PC-3 (cell line): ENCODE results near the gene F12. TPM values are rescaled to one million over a fixed set of nuclear protein-coding genes. Genes with fewer than 3 reads are reported as not detected.
"Not testable (repeated sequence)": the region's sequence is repeated elsewhere in the genome, so short reads cannot be mapped to it uniquely, and the experiment has no call there.

Experiments used
- ATAC-seq: fragments of 200-7000 bp; cut with Tn5 transposase; 2 replicates; pipeline ENCODE4 v1.9.1; 2020; ENCODE audit warnings: mild to moderate bottlenecking, moderate library complexity
- BruUV-seq: library from RNA; stranded (reverse); fragments of 400-500 nt; replicated peaks from 2 replicates; lab custom pipeline; 2021; lab: Mats Ljungman, UMichigan
- CTCF ChIA-PET: fragments of 300-600 bp; sonication (Branson Sonifier 250); formaldehyde crosslinking; loops from one replicate; lab custom pipeline; 2022; ENCODE audit warnings: antibody characterized with exemption; lab: Charles Lee
- POLR2A ChIA-PET: fragments of 300-600 bp; sonication (Branson Sonifier 250); formaldehyde crosslinking; loops from one replicate; lab custom pipeline; 2022; ENCODE audit warnings: antibody characterized with exemption; ENCODE audit not compliant: unreplicated experiment; lab: Charles Lee
- DNase-seq: peaks from one replicate; pipeline ENCODE4 v3.0.0-alpha.2; 2015
- H2AFZ ChIP-seq: fragments of 300-600 bp; sonication (generic); 2 replicates; pipeline ENCODE4 v1.6.0; 2016; ENCODE audit warnings: antibody characterized with exemption, low read length
- H3F3A ChIP-seq: fragments of 300-600 bp; sonication (generic); one replicate; pipeline ENCODE4 v1.6.0; 2017; ENCODE audit warnings: antibody characterized with exemption, low read length, control low read depth, mild to moderate bottlenecking; ENCODE audit not compliant: unreplicated experiment
- H3K27ac ChIP-seq: fragments of 300-600 bp; sonication (generic); 2 replicates; pipeline ENCODE4 v1.5.1; 2016; ENCODE audit warnings: mild to moderate bottlenecking, low read length
- H3K27me3 ChIP-seq: fragments of 300-600 bp; sonication (generic); 2 replicates; pipeline ENCODE4 v1.6.1; 2016; ENCODE audit warnings: low read length, mixed read lengths
- H3K36me3 ChIP-seq: fragments of 300-600 bp; sonication (generic); 2 replicates; pipeline ENCODE4 v1.6.1; 2016; ENCODE audit warnings: low read depth, mixed run types, low read length, mixed read lengths
- H3K4me1 ChIP-seq: fragments of 300-600 bp; sonication (generic); 2 replicates; pipeline ENCODE4 v1.5.1; 2016; ENCODE audit warnings: low read length; ENCODE audit not compliant: insufficient read depth
- H3K4me2 ChIP-seq: fragments of 300-600 bp; sonication (generic); 2 replicates; pipeline ENCODE4 v1.6.0; 2016; ENCODE audit warnings: low read length
- H3K4me3 ChIP-seq: fragments of 300-600 bp; sonication (generic); 2 replicates; pipeline ENCODE4 v1.5.1; 2016; ENCODE audit warnings: mild to moderate bottlenecking, low read length, mixed read lengths
- H3K79me2 ChIP-seq: fragments of 300-600 bp; sonication (generic); 2 replicates; pipeline ENCODE4 v1.6.1; 2017; ENCODE audit warnings: low read length, mixed read lengths
- H3K9ac ChIP-seq: fragments of 300-600 bp; sonication (generic); 2 replicates; pipeline ENCODE4 v1.6.0; 2016; ENCODE audit warnings: mild to moderate bottlenecking, low read length
- H3K9me2 ChIP-seq: fragments of 300-600 bp; sonication (generic); replicated peaks from 2 replicates; pipeline ENCODE4 v1.6.1; 2016; ENCODE audit warnings: mixed run types, low read length, mixed read lengths
- H3K9me3 ChIP-seq: fragments of 300-600 bp; sonication (generic); 2 replicates; pipeline ENCODE4 v1.6.1; 2016; ENCODE audit warnings: low read length, mixed read lengths
- H4K20me1 ChIP-seq: fragments of 300-600 bp; sonication (generic); 2 replicates; pipeline ENCODE4 v1.6.1; 2016; ENCODE audit warnings: low read length, mixed read lengths
- EZH2 ChIP-seq: fragments of 300-600 bp; sonication (generic); IDR thresholded peaks from one replicate; pipeline ENCODE4 v1.6.1; 2017; ENCODE audit warnings: antibody characterized with exemption, mild to moderate bottlenecking, low read length; ENCODE audit not compliant: unreplicated experiment
- EZH2phosphoT487 ChIP-seq: fragments of 300-600 bp; sonication (generic); IDR thresholded peaks from 2 replicates; pipeline ENCODE4 v1.6.1; 2018; ENCODE audit warnings: mild to moderate bottlenecking, antibody characterized with exemption, low read length, borderline replicate concordance
- intact Hi-C: fragments of 100-400 bp; cut with micrococcal nuclease; formaldehyde crosslinking; loops from 2 replicates; pipeline ENCODE4 v1.9.0; 2023
- total RNA-seq: library from RNA; depleted of rRNA; stranded (reverse); fragments of >200 nt; gene quantifications from 2 replicates; pipeline ENCODE4 v1.2.3, GENCODE V29; 2014
- TF ChIP-seq, protein P1 (sequence below): fragments of 300-600 bp; sonication (generic); conservative IDR thresholded peaks from 2 replicates; pipeline ENCODE4 v1.5.1; 2017; ENCODE audit warnings: antibody characterized with exemption, low read depth, mild to moderate bottlenecking, low read length

Gene F12
- total RNA-seq, 1 experiment from 2014 or later: 36.8 TPM

DNA sequence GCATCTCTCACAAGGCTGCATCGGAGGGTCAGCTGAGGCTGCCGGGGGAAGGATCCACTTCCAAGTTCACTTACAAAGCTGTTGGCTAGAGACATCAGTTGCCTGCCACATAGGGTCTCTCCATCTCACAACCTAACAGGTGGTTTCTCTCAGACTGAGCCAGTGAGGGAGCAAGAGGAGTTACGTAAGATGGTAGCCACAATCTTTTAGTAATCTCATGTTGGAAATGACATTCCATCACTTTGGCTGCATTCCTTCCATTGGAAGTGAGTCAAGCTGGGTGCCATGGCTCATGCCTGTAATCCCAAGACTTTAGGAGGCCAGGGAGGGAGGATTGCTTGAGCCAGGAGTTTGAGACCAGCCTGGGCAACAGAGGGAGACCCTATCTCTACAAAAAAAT lies 9.7 kb upstream of the F12 start:
- ATAC-seq: no peak
- Histone ChIP-seq H2AFZ (no peak overlapping the region), H3K9me3 (no peaks in the 10 kb centered on the region), H3K9me2 (no peaks in the 10 kb centered on the region), H3K4me1 (no peaks in the 10 kb centered on the region), H3K36me3 (no peaks in the 10 kb centered on the region), H3K4me3 (no peak overlapping the region), H4K20me1 (no peaks in the 10 kb centered on the region), H3K4me2 (no peak overlapping the region), H3K27ac (no peak overlapping the region), H3K9ac (no peak overlapping the region), H3K79me2 (no peaks in the 10 kb centered on the region), H3K27me3 (no peaks in the 10 kb centered on the region), H3F3A (no peaks in the 10 kb centered on the region)
- intact Hi-C loops: no loop called here
- POLR2A ChIA-PET: no interaction called here
- no peak for DNase-seq
- TF ChIP-seq, protein P1, sequence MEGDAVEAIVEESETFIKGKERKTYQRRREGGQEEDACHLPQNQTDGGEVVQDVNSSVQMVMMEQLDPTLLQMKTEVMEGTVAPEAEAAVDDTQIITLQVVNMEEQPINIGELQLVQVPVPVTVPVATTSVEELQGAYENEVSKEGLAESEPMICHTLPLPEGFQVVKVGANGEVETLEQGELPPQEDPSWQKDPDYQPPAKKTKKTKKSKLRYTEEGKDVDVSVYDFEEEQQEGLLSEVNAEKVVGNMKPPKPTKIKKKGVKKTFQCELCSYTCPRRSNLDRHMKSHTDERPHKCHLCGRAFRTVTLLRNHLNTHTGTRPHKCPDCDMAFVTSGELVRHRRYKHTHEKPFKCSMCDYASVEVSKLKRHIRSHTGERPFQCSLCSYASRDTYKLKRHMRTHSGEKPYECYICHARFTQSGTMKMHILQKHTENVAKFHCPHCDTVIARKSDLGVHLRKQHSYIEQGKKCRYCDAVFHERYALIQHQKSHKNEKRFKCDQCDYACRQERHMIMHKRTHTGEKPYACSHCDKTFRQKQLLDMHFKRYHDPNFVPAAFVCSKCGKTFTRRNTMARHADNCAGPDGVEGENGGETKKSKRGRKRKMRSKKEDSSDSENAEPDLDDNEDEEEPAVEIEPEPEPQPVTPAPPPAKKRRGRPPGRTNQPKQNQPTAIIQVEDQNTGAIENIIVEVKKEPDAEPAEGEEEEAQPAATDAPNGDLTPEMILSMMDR: no peak
- no peak for TF ChIP-seq EZH2phosphoT487
- no peak for TF ChIP-seq EZH2
- no TSS peak for BruUV-seq
- CTCF ChIA-PET: no interaction called here

- H3F3A ChIP-seq, H3K27ac ChIP-seq, H4K20me1 ChIP-seq, H3K9me2 ChIP-seq, H3K4me2 ChIP-seq, H3K4me3 ChIP-seq, intact Hi-C loops, H3K9me3 ChIP-seq, POLR2A ChIA-PET, H2AFZ ChIP-seq, DNase-seq, H3K36me3 ChIP-seq, H3K9ac ChIP-seq, H3K4me1 ChIP-seq, H3K79me2 ChIP-seq, ATAC-seq, CTCF ChIA-PET, H3K27me3 ChIP-seq, BruUV-seq: not testable (repeated sequence)
Observed at GRCh38 chr5:177417081-177417480, 7.7 kb upstream of the F12 start.

- no peak overlapping the region for H3K4me2 ChIP-seq
- DNase-seq: no peak
- H4K20me1 ChIP-seq: no peaks in the 10 kb centered on the region
- no peak overlapping the region for H2AFZ ChIP-seq
- no peak overlapping the region for H3K9ac ChIP-seq
- no peak for ATAC-seq
- no peaks in the 10 kb centered on the region for H3K79me2 ChIP-seq
- H3K36me3 ChIP-seq: no peaks in the 10 kb centered on the region
- no peaks in the 10 kb centered on the region for H3K9me3 ChIP-seq
- TF ChIP-seq, protein P1: no peak
- TF ChIP-seq EZH2 (no peak), EZH2phosphoT487 (no peak)
- no TSS peak for BruUV-seq
- H3K9me2 ChIP-seq: no peaks in the 10 kb centered on the region
- no peaks in the 10 kb centered on the region for H3F3A ChIP-seq
- POLR2A ChIA-PET: no interaction called here
- CTCF ChIA-PET: no interaction called here
- no peak overlapping the region for H3K27ac ChIP-seq
- no peaks in the 10 kb centered on the region for H3K4me1 ChIP-seq
- intact Hi-C loops: no loop called here
- H3K4me3 ChIP-seq: no peak overlapping the region
- no peaks in the 10 kb centered on the region for H3K27me3 ChIP-seq
Observed at GRCh38 chr5:177414481-177414880, 5.1 kb upstream of the F12 start.
